Gastrocnemius medialis (tissue), 4 donors: ENCODE measurements around the gene MUC15.

ENCODE experiments used
- CTCF ChIP-seq, 5 experiments: fragments of 450-650 bp in 3 of 5; fragments of 200-600 bp in 2 of 5; sonication (generic) in 2 of 5; IDR thresholded peaks in 4 of 5; conservative IDR thresholded peaks in 1 of 5; 1 replicate in 4 of 5; 2 replicates in 1 of 5; pipeline ENCODE4 v1.5.1; 2016 to 2019; ENCODE audit warnings: antibody characterized with exemption in 5 of 5, mild to moderate bottlenecking in 3 of 5, moderate library complexity in 3 of 5
- POLR2A ChIP-seq, 2 donors: fragments of 450-650 bp; IDR thresholded peaks; one replicate each; pipeline ENCODE4 v1.6.1; 2017; ENCODE audit warnings: antibody characterized with exemption in 2 of 2, mild to moderate bottlenecking in 2 of 2, moderate library complexity in 2 of 2

GRCh38 chr11:26510164-26510563, 61.9 kb downstream of the MUC15 start:
- no peak for TF ChIP-seq CTCF (IDR thresholded peaks at IDR 0.05 in 4 of 5, conservative IDR thresholded peaks at IDR 0.05 in 1 of 5)
- no peak for TF ChIP-seq POLR2A (IDR thresholded peaks at IDR 0.05)
